HG03439 (cell line): ENCODE measurements around the gene LCA5.
"Not testable (repeated sequence)": the region's sequence is repeated elsewhere in the genome, so short reads cannot be mapped to it uniquely, and the experiment has no call there.

Experiments used
- ATAC-seq: cut with Tn5 transposase; IDR thresholded peaks from one replicate; pipeline ENCODE4 v1.9.1; 2021; ENCODE audit warnings: mild to moderate bottlenecking, moderate library complexity; ENCODE audit not compliant: unreplicated experiment

LCA5 gene

DNA sequence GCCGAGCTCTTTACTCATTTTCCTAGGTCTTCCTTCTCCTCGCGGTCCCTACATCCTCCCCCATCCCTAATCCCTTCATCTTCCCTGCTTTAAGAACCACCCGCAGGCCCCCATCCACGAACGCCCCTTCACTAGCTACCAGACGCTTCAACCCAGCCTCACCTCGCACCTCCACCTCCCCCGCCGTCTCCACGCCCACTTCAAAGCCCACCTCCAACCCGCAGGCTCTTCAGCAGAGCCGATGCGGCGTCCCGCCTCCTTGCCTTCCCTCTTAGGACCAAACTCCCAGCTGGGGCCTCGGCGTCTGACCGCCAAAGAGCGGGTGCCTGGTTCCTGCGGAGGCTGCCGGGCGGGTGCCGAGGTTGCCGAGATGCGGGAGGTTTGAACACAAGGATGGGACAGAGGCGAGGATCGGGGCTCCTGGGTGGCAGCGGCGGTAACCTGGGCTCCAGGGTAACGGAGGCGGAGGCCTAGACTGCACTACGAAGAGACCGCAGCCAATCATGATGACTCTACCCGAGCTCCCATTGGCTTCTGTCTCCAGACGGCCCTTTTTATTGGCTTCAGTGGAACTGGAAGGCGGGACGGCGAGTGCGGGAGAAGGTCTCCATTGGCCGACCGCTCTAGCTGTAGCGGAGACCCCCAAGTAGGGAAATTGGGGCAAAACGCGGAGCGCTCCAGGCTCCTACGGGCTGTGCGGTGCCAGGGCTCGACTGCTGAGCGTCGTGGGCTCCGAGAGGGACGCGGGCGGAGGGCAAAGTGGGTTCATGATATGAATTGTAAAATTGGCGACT, at the start of gene LCA5:
TSS of gene LCA5 (minus strand) at position 477 of the 794 bp plus-strand sequence. CDS start 18,536 bp downstream, outside the sequence.
- peak; percentile 100 for ATAC-seq

- no peak for ATAC-seq
Measured at GRCh38 chr6:79586548-79586947, 49.3 kb upstream of the LCA5 start.

DNA sequence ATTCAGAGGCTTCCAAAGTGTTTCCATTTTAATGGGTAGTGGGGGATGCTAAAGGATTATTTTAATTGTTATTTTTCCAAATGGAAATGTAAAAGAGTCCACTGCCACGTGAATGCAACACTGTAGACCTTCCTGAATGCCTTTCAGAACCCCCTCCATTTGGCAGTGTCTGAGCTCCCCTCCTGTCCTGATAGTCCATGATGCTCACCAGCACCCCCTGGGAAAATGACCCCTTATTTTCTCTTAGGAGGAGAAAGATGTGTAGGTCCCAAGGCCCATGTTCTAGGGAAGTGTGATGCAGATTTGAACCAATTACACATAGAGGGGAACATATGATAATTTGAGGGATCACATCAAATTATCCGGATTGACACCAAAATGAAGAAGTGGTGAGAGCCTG, 47.1 kb upstream of the LCA5 start:
- ATAC-seq: no peak

DNA sequence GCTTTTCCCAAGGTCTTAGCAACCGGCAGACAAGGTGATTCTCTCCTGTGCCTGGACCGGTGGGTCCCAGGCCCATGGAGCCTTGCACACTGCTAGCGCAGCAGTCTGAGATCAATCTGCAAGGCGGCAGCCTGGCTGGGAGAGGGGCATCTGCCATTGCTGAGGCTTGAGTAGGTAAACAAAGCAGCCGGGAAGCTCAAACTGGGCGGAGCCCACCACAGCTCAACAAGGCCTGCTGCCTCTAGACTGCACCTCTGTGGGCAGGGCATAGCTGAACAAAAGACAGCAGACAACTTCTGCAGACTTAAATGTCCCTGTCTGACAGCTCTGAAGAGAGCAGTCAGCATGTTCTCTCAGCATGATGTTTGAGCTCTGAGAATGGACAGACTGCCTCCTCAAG, 40.7 kb upstream of the LCA5 start:
- not testable (repeated sequence) for ATAC-seq

GRCh38 chr6:79574630-79575225, 37.5 kb upstream of the LCA5 start:
- ATAC-seq: no peak

- no peak for ATAC-seq
Measured at GRCh38 chr6:79574174-79574573, 36.9 kb upstream of the LCA5 start.

GRCh38 chr6:79571030-79571367, 33.8 kb upstream of the LCA5 start:
- peak; percentile 20 for ATAC-seq

GRCh38 chr6:79570129-79571029, 33.1 kb upstream of the LCA5 start:
- ATAC-seq: peak; percentile 85

DNA sequence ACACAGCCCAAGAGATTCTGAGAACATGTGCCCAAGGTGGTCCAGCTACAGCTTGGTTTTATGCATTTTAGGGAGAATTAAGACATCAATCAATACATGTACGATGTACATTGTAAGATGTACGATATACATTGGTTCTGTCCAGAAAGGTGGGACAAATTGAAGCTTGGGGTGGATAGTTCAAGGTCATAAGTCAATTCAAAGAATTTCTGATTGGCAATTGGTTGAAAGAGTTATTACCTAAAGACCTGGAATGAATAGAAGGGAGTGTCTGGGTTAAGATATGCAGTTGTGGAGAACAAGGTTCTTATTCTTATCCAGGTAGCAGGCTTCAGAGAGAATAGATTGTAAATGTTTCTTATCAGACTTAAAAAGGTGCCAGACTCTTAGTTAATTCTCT, 31.8 kb upstream of the LCA5 start:
- no peak for ATAC-seq

DNA sequence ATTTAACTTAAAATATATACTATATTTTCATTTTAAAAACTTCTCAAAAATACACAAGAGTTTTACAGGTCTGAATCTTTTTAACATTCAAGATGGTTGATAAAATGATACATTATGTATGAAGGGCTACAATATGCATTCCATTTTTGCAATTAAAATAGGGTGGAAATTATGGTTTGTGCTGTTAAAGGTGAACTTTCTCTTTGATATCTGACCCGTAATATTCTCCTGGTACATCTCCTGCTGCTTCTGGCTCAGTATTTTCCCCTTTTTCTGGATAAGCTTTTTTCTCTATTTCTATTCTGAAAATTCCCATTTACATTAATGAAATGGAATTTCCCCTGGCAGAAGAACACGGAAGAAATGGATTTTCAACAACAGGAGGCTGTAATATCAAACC, 27.4 kb upstream of the LCA5 start:
- no peak for ATAC-seq

GRCh38 chr6:79559706-79560105, 22.5 kb upstream of the LCA5 start:
- ATAC-seq: no peak

DNA sequence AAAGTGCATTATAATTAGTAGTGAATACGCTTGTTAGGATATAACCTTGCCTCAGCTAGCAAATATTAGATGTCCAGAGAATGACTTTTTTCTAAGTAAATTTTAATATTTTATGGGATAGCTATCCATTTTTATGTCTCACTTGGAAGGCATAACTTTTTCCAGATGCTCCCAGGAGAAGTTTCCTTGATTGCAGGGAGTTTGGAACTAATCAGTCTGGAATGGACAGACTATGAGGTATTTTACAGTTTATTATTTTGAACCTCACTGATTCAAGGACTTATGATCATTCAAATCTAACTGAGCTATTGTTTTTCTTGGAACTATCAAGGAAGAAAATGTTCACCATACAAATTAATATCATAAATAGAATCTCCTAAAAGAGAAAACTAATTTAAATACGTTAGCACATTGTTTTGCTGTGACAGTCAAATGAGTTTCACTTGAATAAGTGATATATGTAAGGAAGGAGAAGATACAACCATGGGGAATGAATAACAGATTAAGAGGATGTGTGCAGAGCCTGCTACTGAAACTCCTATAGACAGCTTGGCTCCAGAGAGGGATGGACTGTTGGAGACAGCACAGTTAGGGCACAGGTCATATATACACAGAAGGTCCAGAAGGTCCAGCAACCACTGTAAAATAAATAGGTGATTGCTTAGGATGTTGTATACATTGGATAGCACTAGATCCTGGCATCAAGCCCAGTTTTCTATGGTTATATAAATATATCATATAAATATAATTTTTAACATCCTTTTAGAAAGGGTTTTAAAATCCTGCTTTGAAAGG, 20.6 kb upstream of the LCA5 start:
- no peak for ATAC-seq

GRCh38 chr6:79554305-79554704, 17.1 kb upstream of the LCA5 start:
- ATAC-seq: no peak

DNA sequence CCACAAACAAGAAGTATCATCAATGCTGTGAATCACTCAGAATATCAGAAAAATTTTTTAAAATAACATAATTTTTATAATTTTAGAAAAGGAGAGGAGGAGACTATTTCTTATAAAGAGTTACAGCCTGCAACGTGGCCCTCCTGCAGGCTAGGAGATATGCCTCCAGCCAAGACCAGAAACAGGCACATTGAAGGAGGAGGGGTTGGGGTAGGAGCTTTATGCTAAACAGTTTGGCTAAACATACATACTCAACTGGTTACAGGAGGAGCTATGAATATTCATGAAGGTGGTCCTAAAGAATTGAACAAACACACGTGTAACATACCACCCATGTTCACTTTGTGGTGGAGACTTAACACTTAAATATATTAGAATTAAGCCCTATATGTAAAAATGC, 14.2 kb upstream of the LCA5 start:
- ATAC-seq: no peak

- no peak for ATAC-seq
Measured at GRCh38 chr6:79548304-79548703, 11.1 kb upstream of the LCA5 start.

GRCh38 chr6:79546186-79546585, 9.0 kb upstream of the LCA5 start:
- no peak for ATAC-seq

DNA sequence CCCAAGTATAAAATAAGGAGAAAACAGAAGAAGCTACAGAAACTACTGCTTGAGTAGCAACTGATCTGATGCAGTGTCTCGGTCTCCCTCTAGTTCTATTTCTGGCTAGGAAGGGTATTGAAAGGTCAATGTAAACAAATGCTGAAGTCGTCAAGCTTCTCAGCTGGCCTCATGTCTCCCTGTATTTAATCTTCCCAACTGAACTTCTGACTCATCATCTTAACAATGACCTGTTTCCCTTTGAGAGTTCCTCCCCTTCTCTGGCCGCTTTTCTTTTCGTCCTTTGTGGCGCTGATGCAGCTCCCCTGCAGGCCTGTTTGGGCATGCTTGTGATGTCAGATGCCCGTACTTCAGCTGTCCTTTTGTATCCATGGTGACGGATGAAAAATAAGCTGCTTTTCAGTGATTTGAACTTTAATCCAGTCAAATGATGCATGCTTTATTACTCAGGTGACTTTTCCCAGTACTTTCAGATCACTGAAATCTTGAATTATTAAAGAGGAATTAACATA, 7.8 kb upstream of the LCA5 start:
- ATAC-seq: peak; percentile 89

GRCh38 chr6:79544299-79544927, 7.2 kb upstream of the LCA5 start:
- peak; percentile 51 for ATAC-seq

GRCh38 chr6:79543886-79544285, 6.7 kb upstream of the LCA5 start:
- ATAC-seq: no peak

GRCh38 chr6:79543411-79543810, 6.2 kb upstream of the LCA5 start:
- ATAC-seq: no peak
